GM23338 (cell line): ENCODE measurements around the gene CEND1. TPM values are rescaled to one million over a fixed set of nuclear protein-coding genes. Genes with fewer than 3 reads are reported as not detected.

Source experiments
- ATAC-seq: fragments of 200-7000 bp; cut with Tn5 transposase; 3 replicates; pipeline ENCODE4 v1.9.1; 2020
- DNase-seq: peaks from one replicate; pipeline ENCODE4 v3.0.0-alpha.2; 2015; ENCODE audit warnings: low spot score
- H2AFZ ChIP-seq: fragments of 200-600 bp; sonication (generic); 2 replicates; pipeline ENCODE4 v1.8.0; 2016; ENCODE audit warnings: antibody characterized with exemption, mild to moderate bottlenecking, moderate library complexity
- H3F3A ChIP-seq: fragments of 200-600 bp; sonication (generic); replicated peaks from 2 replicates; pipeline ENCODE4 v1.8.0; 2017; ENCODE audit warnings: antibody characterized with exemption, mixed run types, low read depth
- H3K27ac ChIP-seq: fragments of 200-600 bp; sonication (generic); 2 replicates; pipeline ENCODE4 v1.6.1; 2016; ENCODE audit warnings: low read depth
- H3K27me3 ChIP-seq: fragments of 200-600 bp; sonication (generic); 2 replicates; pipeline ENCODE4 v1.8.0; 2016; ENCODE audit warnings: mild to moderate bottlenecking, mixed run types, moderate library complexity; ENCODE audit not compliant: insufficient read depth
- H3K36me3 ChIP-seq: fragments of 200-600 bp; sonication (generic); 2 replicates; pipeline ENCODE4 v1.8.0; 2016; ENCODE audit warnings: mild to moderate bottlenecking; ENCODE audit not compliant: insufficient read depth
- H3K4me1 ChIP-seq: fragments of 200-600 bp; sonication (generic); 2 replicates; pipeline ENCODE4 v1.8.0; 2016; ENCODE audit warnings: mild to moderate bottlenecking, moderate library complexity; ENCODE audit not compliant: insufficient read depth
- H3K4me2 ChIP-seq: fragments of 200-600 bp; sonication (generic); 2 replicates; pipeline ENCODE4 v1.7.1; 2017; ENCODE audit warnings: mixed run types
- H3K4me3 ChIP-seq: fragments of 200-600 bp; sonication (generic); 2 replicates; pipeline ENCODE4 v1.6.1; 2016; ENCODE audit warnings: mixed run types
- H3K79me2 ChIP-seq: fragments of 200-600 bp; sonication (generic); replicated peaks from 2 replicates; pipeline ENCODE4 v1.8.0; 2017; ENCODE audit warnings: mild to moderate bottlenecking; ENCODE audit not compliant: insufficient read depth
- H3K9me2 ChIP-seq: fragments of 200-600 bp; sonication (generic); 2 replicates; pipeline ENCODE4 v1.8.0; 2017; ENCODE audit not compliant: insufficient read depth
- H4K20me1 ChIP-seq: fragments of 200-600 bp; sonication (generic); replicated peaks from 2 replicates; pipeline ENCODE4 v1.8.0; 2017; ENCODE audit warnings: mild to moderate bottlenecking; ENCODE audit not compliant: insufficient read depth
- H3K27ac Mint-ChIP-seq: 2 replicates; pipeline ENCODE4 v1.8.0; 2020; ENCODE audit warnings: inconsistent platforms, mild to moderate bottlenecking, moderate library complexity, mixed read lengths
- H3K27me3 Mint-ChIP-seq: 3 replicates; pipeline ENCODE4 v1.8.0; 2022; ENCODE audit warnings: low read depth, mild to moderate bottlenecking, moderate library complexity, mixed read lengths, inconsistent platforms; ENCODE audit not compliant: insufficient read depth, poor library complexity
- H3K36me3 Mint-ChIP-seq: 3 replicates; pipeline ENCODE4 v1.8.0; 2021; ENCODE audit warnings: low read depth, mild to moderate bottlenecking, inconsistent platforms, moderate library complexity, mixed read lengths
- H3K4me1 Mint-ChIP-seq: 3 replicates; pipeline ENCODE4 v1.8.0; 2020; ENCODE audit warnings: mild to moderate bottlenecking, inconsistent platforms, mixed read lengths
- H3K4me3 Mint-ChIP-seq: 3 replicates; pipeline ENCODE4 v1.8.0; 2021; ENCODE audit warnings: moderate library complexity, mild to moderate bottlenecking, inconsistent platforms, mixed read lengths
- H3K9me3 Mint-ChIP-seq: 3 replicates; pipeline ENCODE4 v1.8.0; 2020; ENCODE audit warnings: moderate library complexity, mild to moderate bottlenecking, inconsistent platforms, mixed read lengths
- JUNB ChIP-seq: IDR thresholded peaks from one replicate; pipeline ENCODE4 v1.6.1; 2016; ENCODE audit warnings: antibody characterized with exemption; ENCODE audit not compliant: unreplicated experiment
- POLR2AphosphoS5 ChIP-seq: IDR thresholded peaks from 2 replicates; pipeline ENCODE4 v1.6.1; 2016; ENCODE audit warnings: antibody characterized with exemption, low read depth
- REST ChIP-seq: IDR thresholded peaks from one replicate; pipeline ENCODE4 v1.6.1; 2018; ENCODE audit warnings: antibody characterized with exemption; ENCODE audit not compliant: unreplicated experiment
- polyA plus RNA-seq: library from polyadenylated mRNA; unstranded; fragments of >200 nt; fragmentation: Nextera tagmentation; extraction: Ambion mirVana; gene quantifications from 2 replicates; pipeline ENCODE4 v1.2.1, GENCODE V29; 2016
- total RNA-seq: library from RNA; depleted of rRNA; stranded (reverse); fragments of >200 nt; shearing (Covaris generic); gene quantifications from 2 replicates; pipeline ENCODE4 v1.2.3, GENCODE V29; 2014
- TF ChIP-seq, protein P1 (sequence below), 2 experiments: fragments of 200-600 bp in 1 of 2; sonication (generic) in 1 of 2; conservative IDR thresholded peaks; 2 replicates each; pipeline versions ENCODE4 v1.5.1 to v1.6.1; 2016 to 2017; ENCODE audit warnings: antibody characterized with exemption in 2 of 2, low read depth in 2 of 2, mild to moderate bottlenecking in 2 of 2, moderate library complexity in 1 of 2

The CEND1 gene
- total and polyA plus RNA-seq, 2 experiments from 2014 or later, result 4.8 to 5.5 TPM

GRCh38 chr11:779955-780532, 9.8 kb downstream of the CEND1 start:
- H3K36me3 Mint-ChIP-seq, result peaks cover 21% of the 10 kb centered on the region

GRCh38 chr11:778976-779954, 10.6 kb downstream of the CEND1 start:
- Mint-ChIP-seq H3K36me3 (peaks cover 16% of the 10 kb centered on the region), H3K27me3 (peaks cover 19% of the 10 kb centered on the region), H3K4me1 (peaks cover 32% of the 10 kb centered on the region), H3K27ac (no peak overlapping the region), H3K9me3 (no peaks in the 10 kb centered on the region), H3K4me3 (peak overlapping the region; percentile 40; the same call in 2 of the 3 replicates)
- H3K4me2 ChIP-seq, result peak overlapping the region; percentile 88; the same call in 1 of the 2 replicates
- no peaks in the 10 kb centered on the region for H3K9me2 ChIP-seq
- peaks cover 23% of the 10 kb centered on the region for H3K4me1 ChIP-seq
- TF ChIP-seq JUNB, result no peak
- TF ChIP-seq, protein P1, sequence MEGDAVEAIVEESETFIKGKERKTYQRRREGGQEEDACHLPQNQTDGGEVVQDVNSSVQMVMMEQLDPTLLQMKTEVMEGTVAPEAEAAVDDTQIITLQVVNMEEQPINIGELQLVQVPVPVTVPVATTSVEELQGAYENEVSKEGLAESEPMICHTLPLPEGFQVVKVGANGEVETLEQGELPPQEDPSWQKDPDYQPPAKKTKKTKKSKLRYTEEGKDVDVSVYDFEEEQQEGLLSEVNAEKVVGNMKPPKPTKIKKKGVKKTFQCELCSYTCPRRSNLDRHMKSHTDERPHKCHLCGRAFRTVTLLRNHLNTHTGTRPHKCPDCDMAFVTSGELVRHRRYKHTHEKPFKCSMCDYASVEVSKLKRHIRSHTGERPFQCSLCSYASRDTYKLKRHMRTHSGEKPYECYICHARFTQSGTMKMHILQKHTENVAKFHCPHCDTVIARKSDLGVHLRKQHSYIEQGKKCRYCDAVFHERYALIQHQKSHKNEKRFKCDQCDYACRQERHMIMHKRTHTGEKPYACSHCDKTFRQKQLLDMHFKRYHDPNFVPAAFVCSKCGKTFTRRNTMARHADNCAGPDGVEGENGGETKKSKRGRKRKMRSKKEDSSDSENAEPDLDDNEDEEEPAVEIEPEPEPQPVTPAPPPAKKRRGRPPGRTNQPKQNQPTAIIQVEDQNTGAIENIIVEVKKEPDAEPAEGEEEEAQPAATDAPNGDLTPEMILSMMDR (conservative IDR thresholded peaks at IDR 0.05; ENCODE audit: low read depth in 2 of 2), result peak in 1 of 2 experiments; percentile 28; a peak in 2 of 4 replicates
- H2AFZ ChIP-seq, result no peak overlapping the region
- H3K36me3 ChIP-seq, result no peaks in the 10 kb centered on the region
- H4K20me1 ChIP-seq, result peaks cover 23% of the 10 kb centered on the region
- no peak for DNase-seq
- no peaks in the 10 kb centered on the region for H3K27me3 ChIP-seq
- H3K79me2 ChIP-seq, result peaks cover 33% of the 10 kb centered on the region
- H3K27ac ChIP-seq, result no peak overlapping the region
- H3K4me3 ChIP-seq, result no peak overlapping the region
- ATAC-seq, result no peak
- H3F3A ChIP-seq, result peaks cover 12% of the 10 kb centered on the region

More at GRCh38 chr11:779955-780532, 9.8 kb downstream of the CEND1 start:
- H3K36me3 ChIP-seq, result no peaks in the 10 kb centered on the region
- no peak for ATAC-seq
- Mint-ChIP-seq H3K4me1 (peaks cover 35% of the 10 kb centered on the region), H3K9me3 (no peaks in the 10 kb centered on the region), H3K27me3 (peaks cover 19% of the 10 kb centered on the region), H3K4me3 (no peak overlapping the region), H3K27ac (no peak overlapping the region)
- H3K27me3 ChIP-seq, result no peaks in the 10 kb centered on the region
- TF ChIP-seq REST, result no peak
- peak; percentile 40; the same call in 1 of the 2 replicates for TF ChIP-seq POLR2AphosphoS5
- H4K20me1 ChIP-seq, result peaks cover 19% of the 10 kb centered on the region
- no peak for DNase-seq
- H3K4me1 ChIP-seq, result peaks cover 24% of the 10 kb centered on the region
- H3K4me2 ChIP-seq, result no peak overlapping the region
- no peaks in the 10 kb centered on the region for H3K9me2 ChIP-seq
- no peak overlapping the region for H2AFZ ChIP-seq
- peaks cover 12% of the 10 kb centered on the region for H3F3A ChIP-seq
- no peak overlapping the region for H3K4me3 ChIP-seq
- H3K27ac ChIP-seq, result no peak overlapping the region
- peaks cover 25% of the 10 kb centered on the region for H3K79me2 ChIP-seq
